Measurements from ENCODE around the gene HDAC4.

The HDAC4 gene

DNA sequence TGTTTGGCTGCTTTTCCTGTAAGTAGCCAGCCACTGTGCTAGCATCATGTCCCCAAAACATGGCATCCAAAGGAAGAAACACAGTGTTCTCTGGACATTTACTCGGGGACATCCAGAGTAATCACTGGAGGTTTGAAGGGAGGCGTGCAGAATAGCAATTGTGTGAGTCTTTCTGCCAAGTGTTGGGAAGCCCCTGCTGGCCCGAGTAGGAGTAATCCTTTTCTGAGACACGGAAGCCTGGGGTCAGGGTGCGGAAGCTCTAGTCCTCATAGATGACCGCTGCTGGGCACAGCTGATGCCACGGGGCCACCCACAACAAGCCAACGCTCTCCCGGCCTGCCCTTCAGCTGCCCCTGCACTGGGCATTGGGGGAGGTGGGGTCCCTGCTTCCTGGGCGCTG lies 24.8 kb upstream of the HDAC4 start:
- DNase-seq (ENCODE audit: low read depth), result no peak
- H3K4me3 ChIP-seq (ENCODE audit: low read length), result no peak overlapping the region
- TF ChIP-seq, protein P1, sequence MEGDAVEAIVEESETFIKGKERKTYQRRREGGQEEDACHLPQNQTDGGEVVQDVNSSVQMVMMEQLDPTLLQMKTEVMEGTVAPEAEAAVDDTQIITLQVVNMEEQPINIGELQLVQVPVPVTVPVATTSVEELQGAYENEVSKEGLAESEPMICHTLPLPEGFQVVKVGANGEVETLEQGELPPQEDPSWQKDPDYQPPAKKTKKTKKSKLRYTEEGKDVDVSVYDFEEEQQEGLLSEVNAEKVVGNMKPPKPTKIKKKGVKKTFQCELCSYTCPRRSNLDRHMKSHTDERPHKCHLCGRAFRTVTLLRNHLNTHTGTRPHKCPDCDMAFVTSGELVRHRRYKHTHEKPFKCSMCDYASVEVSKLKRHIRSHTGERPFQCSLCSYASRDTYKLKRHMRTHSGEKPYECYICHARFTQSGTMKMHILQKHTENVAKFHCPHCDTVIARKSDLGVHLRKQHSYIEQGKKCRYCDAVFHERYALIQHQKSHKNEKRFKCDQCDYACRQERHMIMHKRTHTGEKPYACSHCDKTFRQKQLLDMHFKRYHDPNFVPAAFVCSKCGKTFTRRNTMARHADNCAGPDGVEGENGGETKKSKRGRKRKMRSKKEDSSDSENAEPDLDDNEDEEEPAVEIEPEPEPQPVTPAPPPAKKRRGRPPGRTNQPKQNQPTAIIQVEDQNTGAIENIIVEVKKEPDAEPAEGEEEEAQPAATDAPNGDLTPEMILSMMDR (conservative IDR thresholded peaks at IDR 0.05; ENCODE audit: low read length), result no peak

DNA sequence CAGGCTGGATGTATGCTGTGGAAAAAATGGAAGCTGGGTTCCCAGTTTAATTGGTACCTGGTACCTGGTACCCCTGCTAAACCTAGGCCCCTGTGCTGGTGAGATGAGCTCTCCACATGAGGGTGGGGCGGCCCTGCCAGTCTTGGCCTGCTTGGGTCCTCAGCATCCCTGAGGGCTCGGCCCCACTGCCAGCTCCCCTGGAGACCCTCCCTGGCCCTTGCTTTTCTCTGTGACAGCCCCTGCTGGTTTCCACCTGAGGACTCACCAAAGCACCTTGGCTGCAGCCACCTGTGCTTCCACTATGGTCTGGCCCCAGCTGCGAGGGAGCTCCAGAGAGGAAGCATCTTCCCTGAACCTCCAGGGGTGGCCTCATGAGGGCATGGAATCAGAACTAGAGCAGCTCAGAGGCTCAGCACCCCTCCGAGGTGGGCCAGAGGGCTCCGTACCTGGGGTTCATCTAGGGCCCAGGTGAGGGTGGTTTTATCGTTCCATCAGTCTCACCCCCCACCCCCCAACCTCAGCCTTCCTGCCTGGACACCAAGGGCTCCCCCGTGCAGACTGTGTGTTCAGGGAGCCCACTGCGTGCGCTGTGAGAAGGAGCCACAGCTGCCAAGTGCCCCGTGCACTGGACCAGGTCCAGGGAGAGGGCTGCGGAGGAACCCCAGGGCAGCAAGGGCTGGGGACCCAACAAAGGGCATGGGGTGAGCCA lies 23.7 kb upstream of the HDAC4 start:
- DNase-seq (ENCODE audit: low read depth), result no peak
- no peak overlapping the region for H3K4me3 ChIP-seq (ENCODE audit: low read length)
- TF ChIP-seq, protein P1 (conservative IDR thresholded peaks at IDR 0.05; ENCODE audit: low read length), result no peak

DNA sequence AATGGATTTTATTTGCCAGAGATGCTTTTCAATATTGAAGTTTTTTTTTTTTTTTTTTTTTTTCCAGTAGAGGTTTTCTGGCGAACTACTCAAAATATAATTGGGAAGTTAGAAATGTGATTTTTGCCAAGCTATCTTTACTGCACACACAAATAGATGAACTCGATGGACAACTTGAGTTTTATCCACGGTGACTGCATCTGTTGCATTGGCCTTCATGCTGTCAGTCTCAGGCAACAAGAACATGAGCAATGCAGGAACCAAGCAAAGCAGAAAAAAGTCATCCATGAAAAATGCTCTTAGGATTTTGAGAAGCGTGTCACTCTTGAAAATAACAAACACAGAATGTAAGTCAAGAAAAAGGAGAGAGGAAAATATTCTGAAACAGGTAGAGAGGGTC lies 22.7 kb upstream of the HDAC4 start:
- TF ChIP-seq, protein P1 (conservative IDR thresholded peaks at IDR 0.05; ENCODE audit: low read length), result no peak
- DNase-seq (ENCODE audit: low read depth), result no peak
- H3K4me3 ChIP-seq (ENCODE audit: low read length), result no peak overlapping the region

DNA sequence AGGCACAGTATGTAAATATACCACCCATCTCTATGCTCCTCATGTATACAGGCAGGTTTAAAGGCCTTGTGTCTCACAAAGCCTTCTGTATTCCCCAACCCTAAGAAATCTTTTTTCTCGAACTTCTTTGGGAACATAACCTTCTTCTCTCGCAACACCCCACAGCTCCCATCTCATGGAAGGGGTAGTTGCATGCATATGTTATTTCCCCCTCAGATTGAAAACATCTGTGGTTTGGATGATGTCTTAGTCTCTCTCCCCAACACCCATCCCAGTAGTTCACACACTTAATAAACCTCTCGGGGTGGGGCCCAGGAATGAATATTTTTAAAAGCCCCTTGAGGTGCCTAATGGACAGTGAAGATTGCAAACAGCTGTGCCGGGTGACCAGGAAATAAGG lies 21.0 kb upstream of the HDAC4 start:
- H3K4me3 ChIP-seq (ENCODE audit: low read length), result no peak overlapping the region
- TF ChIP-seq, protein P1 (conservative IDR thresholded peaks at IDR 0.05; ENCODE audit: low read length), result no peak
- no peak for DNase-seq (ENCODE audit: low read depth)

DNA sequence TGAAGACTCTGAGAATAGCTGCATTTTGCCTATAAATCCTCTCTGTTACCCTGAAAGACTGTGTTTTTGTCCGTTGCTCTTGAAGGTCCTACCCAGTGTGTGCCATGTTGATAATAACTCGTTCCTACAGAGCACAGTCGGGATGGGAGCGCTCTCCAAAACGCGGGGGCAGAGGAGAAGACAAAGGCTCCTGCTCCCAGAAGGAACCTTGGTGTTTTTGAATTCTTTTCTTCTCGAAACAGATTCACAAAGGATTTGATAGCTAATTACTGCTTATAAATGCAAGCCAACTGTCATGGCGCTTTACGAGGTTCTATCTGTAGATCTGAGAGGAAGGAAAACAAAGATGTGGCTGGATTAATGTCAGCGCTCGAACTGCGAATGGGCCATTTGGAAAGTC lies 19.3 kb upstream of the HDAC4 start:
- no peak overlapping the region for H3K4me3 ChIP-seq (ENCODE audit: low read length)
- DNase-seq (ENCODE audit: low read depth), result no peak
- TF ChIP-seq, protein P1 (conservative IDR thresholded peaks at IDR 0.05; ENCODE audit: low read length), result no peak

DNA sequence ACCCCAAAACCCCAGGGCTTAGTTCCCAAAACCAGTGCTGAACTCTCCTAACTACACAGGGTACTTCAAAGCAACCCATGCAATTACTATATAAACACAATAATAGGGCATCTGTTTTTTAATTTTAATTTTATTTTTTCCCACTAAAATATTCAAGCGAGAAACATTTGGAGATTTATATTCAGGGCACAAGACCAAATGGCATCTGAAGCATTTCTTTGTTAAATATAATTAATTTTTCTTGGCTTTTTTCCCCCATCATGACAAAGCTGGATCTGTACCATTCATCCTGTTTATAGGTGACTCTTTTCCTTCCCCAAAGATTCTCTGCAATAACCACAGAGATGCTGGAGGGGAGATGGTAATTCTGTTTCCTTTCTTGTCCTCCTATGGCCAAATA lies 18.1 kb upstream of the HDAC4 start:
- no peak overlapping the region for H3K4me3 ChIP-seq (ENCODE audit: low read length)
- TF ChIP-seq, protein P1 (conservative IDR thresholded peaks at IDR 0.05; ENCODE audit: low read length), result no peak
- no peak for DNase-seq (ENCODE audit: low read depth)

DNA sequence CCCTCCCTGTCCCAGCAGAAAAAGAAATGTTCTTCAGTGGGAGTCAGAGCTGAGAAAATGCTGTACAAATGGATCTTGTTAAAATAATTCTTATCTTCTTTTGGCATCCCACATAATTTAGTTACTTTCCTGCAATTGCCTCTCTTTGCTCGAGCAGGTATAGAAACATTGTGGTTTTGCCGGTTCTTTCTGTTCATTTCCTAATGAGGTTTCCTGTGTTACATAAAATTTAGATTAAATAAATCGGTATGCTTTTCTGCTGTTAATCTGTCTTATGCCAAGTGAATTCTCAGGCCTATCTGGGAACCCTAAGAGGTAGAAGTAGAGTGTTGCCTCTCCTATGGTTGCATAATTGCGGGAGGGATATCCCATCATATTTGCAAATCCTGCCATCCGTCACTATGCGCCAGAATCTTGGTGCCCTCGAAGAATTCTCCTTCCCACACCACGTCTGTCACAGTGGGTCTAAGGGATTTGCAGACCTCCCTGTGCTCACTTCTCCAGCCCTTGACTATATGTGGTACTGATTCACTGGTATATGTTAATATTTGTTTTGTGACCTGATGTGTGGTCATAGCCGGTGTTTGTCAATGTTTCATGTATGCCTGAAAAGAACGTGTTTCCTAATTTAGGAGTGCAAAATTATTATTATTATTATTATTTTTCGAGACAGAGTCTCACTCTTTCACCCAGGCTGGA lies 12.2 kb upstream of the HDAC4 start:
- TF ChIP-seq, protein P1 (conservative IDR thresholded peaks at IDR 0.05; ENCODE audit: low read length), result no peak
- DNase-seq (ENCODE audit: low read depth), result no peak
- no peak overlapping the region for H3K4me3 ChIP-seq (ENCODE audit: low read length)
